ENCODE results near the gene DMKN.

The DMKN gene

GRCh38 chr19:35459414-35460082 lies 53.9 kb downstream of the DMKN start:
- no peak for TF ChIP-seq BACH2 (CRISPR knock-in tag; IDR thresholded peaks at IDR 0.05; ENCODE audit: borderline replicate concordance)
- TF ChIP-seq TCF4 (CRISPR knock-in tag; IDR thresholded peaks at IDR 0.05; ENCODE audit: borderline replicate concordance): no peak
- no peak for TF ChIP-seq ZFP3 (CRISPR knock-in tag; IDR thresholded peaks at IDR 0.05)
- no peak for TF ChIP-seq ISL1 (CRISPR knock-in tag; IDR thresholded peaks at IDR 0.05)
- TF ChIP-seq SNAI2 (CRISPR knock-in tag; IDR thresholded peaks at IDR 0.05): no peak
- TF ChIP-seq, protein P1, sequence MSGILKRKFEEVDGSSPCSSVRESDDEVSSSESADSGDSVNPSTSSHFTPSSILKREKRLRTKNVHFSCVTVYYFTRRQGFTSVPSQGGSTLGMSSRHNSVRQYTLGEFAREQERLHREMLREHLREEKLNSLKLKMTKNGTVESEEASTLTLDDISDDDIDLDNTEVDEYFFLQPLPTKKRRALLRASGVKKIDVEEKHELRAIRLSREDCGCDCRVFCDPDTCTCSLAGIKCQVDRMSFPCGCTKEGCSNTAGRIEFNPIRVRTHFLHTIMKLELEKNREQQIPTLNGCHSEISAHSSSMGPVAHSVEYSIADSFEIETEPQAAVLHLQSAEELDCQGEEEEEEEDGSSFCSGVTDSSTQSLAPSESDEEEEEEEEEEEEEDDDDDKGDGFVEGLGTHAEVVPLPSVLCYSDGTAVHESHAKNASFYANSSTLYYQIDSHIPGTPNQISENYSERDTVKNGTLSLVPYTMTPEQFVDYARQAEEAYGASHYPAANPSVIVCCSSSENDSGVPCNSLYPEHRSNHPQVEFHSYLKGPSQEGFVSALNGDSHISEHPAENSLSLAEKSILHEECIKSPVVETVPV (CRISPR knock-in tag; IDR thresholded peaks at IDR 0.05): no peak
- TF ChIP-seq ZC3H10 (CRISPR knock-in tag; IDR thresholded peaks at IDR 0.05): no peak
- TF ChIP-seq PPARA (CRISPR knock-in tag; IDR thresholded peaks at IDR 0.05; ENCODE audit: borderline replicate concordance): no peak
- no peak for TF ChIP-seq ESRRG (CRISPR knock-in tag; IDR thresholded peaks at IDR 0.05)
- no peak for TF ChIP-seq GLIS3 (CRISPR knock-in tag; IDR thresholded peaks at IDR 0.05)
- no peak for TF ChIP-seq OSR1 (CRISPR knock-in tag; IDR thresholded peaks at IDR 0.05)
- TF ChIP-seq ZNF8 (CRISPR knock-in tag; IDR thresholded peaks at IDR 0.05): no peak
- no peak for ATAC-seq

DNA sequence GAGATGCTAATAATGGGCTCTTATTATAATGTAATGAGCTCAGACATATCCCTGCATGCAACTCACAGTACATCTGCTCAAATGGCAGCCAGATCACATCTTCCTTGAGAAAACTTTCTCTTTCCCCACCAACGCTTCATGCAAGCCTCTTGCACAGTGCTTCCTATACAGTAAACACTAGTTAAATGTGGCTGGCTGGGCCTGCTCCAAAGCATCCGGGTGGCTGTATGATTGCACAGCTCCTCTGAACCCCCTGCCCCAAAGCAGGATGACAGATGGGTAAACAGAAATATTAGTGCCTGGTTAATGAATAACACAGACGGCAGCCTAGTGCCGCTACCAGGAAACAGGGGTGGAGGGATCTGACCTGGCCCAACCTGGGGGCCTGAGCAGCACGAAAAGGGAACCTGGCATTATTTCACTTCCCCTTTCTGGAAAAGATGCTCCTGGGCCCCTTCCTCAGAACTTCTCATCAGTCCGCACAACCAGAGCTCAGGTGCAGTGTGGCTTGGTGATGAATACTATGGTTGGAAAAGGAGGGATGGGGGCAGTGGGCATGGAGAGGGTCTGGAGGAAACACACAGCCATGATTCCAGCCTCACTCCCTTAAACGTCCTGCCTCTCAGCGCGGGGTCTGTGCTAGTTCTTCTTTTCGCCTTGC lies 54.6 kb downstream of the DMKN start:
- TF ChIP-seq ZFP30 (CRISPR knock-in tag; IDR thresholded peaks at IDR 0.05) (no peak), ZNF565 (CRISPR knock-in tag; conservative IDR thresholded peaks at IDR 0.05; ENCODE audit: low read depth) (no peak), ZNF8 (CRISPR knock-in tag; IDR thresholded peaks at IDR 0.05) (no peak), ZNF70 (CRISPR knock-in tag; IDR thresholded peaks at IDR 0.05) (no peak), PPARA (CRISPR knock-in tag; IDR thresholded peaks at IDR 0.05; ENCODE audit: borderline replicate concordance) (no peak), CSDC2 (CRISPR knock-in tag; IDR thresholded peaks at IDR 0.05) (no peak), ISL1 (CRISPR knock-in tag; IDR thresholded peaks at IDR 0.05) (no peak)
- TF ChIP-seq, protein P2, sequence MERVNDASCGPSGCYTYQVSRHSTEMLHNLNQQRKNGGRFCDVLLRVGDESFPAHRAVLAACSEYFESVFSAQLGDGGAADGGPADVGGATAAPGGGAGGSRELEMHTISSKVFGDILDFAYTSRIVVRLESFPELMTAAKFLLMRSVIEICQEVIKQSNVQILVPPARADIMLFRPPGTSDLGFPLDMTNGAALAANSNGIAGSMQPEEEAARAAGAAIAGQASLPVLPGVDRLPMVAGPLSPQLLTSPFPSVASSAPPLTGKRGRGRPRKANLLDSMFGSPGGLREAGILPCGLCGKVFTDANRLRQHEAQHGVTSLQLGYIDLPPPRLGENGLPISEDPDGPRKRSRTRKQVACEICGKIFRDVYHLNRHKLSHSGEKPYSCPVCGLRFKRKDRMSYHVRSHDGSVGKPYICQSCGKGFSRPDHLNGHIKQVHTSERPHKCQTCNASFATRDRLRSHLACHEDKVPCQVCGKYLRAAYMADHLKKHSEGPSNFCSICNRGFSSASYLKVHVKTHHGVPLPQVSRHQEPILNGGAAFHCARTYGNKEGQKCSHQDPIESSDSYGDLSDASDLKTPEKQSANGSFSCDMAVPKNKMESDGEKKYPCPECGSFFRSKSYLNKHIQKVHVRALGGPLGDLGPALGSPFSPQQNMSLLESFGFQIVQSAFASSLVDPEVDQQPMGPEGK (CRISPR knock-in tag; IDR thresholded peaks at IDR 0.05; ENCODE audit: borderline replicate concordance): no peak
- TF ChIP-seq, protein P1 (CRISPR knock-in tag; IDR thresholded peaks at IDR 0.05): no peak
- TF ChIP-seq, protein P3, sequence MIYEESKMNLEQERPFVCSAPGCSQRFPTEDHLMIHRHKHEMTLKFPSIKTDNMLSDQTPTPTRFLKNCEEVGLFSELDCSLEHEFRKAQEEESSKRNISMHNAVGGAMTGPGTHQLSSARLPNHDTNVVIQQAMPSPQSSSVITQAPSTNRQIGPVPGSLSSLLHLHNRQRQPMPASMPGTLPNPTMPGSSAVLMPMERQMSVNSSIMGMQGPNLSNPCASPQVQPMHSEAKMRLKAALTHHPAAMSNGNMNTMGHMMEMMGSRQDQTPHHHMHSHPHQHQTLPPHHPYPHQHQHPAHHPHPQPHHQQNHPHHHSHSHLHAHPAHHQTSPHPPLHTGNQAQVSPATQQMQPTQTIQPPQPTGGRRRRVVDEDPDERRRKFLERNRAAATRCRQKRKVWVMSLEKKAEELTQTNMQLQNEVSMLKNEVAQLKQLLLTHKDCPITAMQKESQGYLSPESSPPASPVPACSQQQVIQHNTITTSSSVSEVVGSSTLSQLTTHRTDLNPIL (CRISPR knock-in tag; IDR thresholded peaks at IDR 0.05; ENCODE audit: low read depth): no peak
- no peak for ATAC-seq

GRCh38 chr19:35458192-35458591 lies 55.3 kb downstream of the DMKN start:
- no peak for ATAC-seq
- no peak for TF ChIP-seq CSDC2 (CRISPR knock-in tag; IDR thresholded peaks at IDR 0.05)
- TF ChIP-seq TCF4 (CRISPR knock-in tag; IDR thresholded peaks at IDR 0.05; ENCODE audit: borderline replicate concordance): no peak
- TF ChIP-seq ZFP3 (CRISPR knock-in tag; IDR thresholded peaks at IDR 0.05): no peak
- no peak for TF ChIP-seq ISL1 (CRISPR knock-in tag; IDR thresholded peaks at IDR 0.05)
- TF ChIP-seq TOX (CRISPR knock-in tag; IDR thresholded peaks at IDR 0.05; ENCODE audit: borderline replicate concordance): no peak
- no peak for TF ChIP-seq ZNF70 (CRISPR knock-in tag; IDR thresholded peaks at IDR 0.05)
- TF ChIP-seq, protein P3 (CRISPR knock-in tag; IDR thresholded peaks at IDR 0.05; ENCODE audit: low read depth): no peak
- TF ChIP-seq GLIS3 (CRISPR knock-in tag; IDR thresholded peaks at IDR 0.05): no peak
- TF ChIP-seq ZNF8 (CRISPR knock-in tag; IDR thresholded peaks at IDR 0.05): no peak
- TF ChIP-seq ZNF565 (CRISPR knock-in tag; conservative IDR thresholded peaks at IDR 0.05; ENCODE audit: low read depth): no peak
- TF ChIP-seq, protein P1 (CRISPR knock-in tag; IDR thresholded peaks at IDR 0.05): no peak
- TF ChIP-seq, protein P4, sequence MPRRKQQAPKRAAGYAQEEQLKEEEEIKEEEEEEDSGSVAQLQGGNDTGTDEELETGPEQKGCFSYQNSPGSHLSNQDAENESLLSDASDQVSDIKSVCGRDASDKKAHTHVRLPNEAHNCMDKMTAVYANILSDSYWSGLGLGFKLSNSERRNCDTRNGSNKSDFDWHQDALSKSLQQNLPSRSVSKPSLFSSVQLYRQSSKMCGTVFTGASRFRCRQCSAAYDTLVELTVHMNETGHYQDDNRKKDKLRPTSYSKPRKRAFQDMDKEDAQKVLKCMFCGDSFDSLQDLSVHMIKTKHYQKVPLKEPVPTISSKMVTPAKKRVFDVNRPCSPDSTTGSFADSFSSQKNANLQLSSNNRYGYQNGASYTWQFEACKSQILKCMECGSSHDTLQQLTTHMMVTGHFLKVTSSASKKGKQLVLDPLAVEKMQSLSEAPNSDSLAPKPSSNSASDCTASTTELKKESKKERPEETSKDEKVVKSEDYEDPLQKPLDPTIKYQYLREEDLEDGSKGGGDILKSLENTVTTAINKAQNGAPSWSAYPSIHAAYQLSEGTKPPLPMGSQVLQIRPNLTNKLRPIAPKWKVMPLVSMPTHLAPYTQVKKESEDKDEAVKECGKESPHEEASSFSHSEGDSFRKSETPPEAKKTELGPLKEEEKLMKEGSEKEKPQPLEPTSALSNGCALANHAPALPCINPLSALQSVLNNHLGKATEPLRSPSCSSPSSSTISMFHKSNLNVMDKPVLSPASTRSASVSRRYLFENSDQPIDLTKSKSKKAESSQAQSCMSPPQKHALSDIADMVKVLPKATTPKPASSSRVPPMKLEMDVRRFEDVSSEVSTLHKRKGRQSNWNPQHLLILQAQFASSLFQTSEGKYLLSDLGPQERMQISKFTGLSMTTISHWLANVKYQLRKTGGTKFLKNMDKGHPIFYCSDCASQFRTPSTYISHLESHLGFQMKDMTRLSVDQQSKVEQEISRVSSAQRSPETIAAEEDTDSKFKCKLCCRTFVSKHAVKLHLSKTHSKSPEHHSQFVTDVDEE (CRISPR knock-in tag; IDR thresholded peaks at IDR 0.05): no peak
- no peak for TF ChIP-seq SNAI2 (CRISPR knock-in tag; IDR thresholded peaks at IDR 0.05)
- no peak for TF ChIP-seq ESRRG (CRISPR knock-in tag; IDR thresholded peaks at IDR 0.05)
- TF ChIP-seq, protein P2 (CRISPR knock-in tag; IDR thresholded peaks at IDR 0.05; ENCODE audit: borderline replicate concordance): no peak

Measured in SK-N-SH treated with all-trans-retinoic acid at 6 μM for 48 hours (cell line).